ENCODE data around the gene CDH4.

CDH4 gene

GRCh38 chr20:61847420-61847748 is 595.3 kb downstream of the CDH4 start:
- CTCF ChIA-PET: no interaction called here
- TF ChIP-seq, protein P1, sequence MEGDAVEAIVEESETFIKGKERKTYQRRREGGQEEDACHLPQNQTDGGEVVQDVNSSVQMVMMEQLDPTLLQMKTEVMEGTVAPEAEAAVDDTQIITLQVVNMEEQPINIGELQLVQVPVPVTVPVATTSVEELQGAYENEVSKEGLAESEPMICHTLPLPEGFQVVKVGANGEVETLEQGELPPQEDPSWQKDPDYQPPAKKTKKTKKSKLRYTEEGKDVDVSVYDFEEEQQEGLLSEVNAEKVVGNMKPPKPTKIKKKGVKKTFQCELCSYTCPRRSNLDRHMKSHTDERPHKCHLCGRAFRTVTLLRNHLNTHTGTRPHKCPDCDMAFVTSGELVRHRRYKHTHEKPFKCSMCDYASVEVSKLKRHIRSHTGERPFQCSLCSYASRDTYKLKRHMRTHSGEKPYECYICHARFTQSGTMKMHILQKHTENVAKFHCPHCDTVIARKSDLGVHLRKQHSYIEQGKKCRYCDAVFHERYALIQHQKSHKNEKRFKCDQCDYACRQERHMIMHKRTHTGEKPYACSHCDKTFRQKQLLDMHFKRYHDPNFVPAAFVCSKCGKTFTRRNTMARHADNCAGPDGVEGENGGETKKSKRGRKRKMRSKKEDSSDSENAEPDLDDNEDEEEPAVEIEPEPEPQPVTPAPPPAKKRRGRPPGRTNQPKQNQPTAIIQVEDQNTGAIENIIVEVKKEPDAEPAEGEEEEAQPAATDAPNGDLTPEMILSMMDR (IDR thresholded peaks at IDR 0.05; ENCODE audit: insufficient read depth, low read length, missing control alignments): no peak
- no peak overlapping the region for H3K4me3 ChIP-seq (ENCODE audit: low read depth, low read length)
- DNase-seq (ENCODE audit: low read depth, low spot score): no peak
- POLR2A ChIA-PET: no interaction called here

- ChIA-PET POLR2A (no interaction called here), CTCF (interaction anchor here (0.9 kb wide), 1 partner anchor 606 kb away, joined by 3 read pairs; no protein-coding TSS in a partner anchor)
These were observed 595.9 kb downstream of the CDH4 start for GRCh38 chr20:61847986-61848385.

DNA sequence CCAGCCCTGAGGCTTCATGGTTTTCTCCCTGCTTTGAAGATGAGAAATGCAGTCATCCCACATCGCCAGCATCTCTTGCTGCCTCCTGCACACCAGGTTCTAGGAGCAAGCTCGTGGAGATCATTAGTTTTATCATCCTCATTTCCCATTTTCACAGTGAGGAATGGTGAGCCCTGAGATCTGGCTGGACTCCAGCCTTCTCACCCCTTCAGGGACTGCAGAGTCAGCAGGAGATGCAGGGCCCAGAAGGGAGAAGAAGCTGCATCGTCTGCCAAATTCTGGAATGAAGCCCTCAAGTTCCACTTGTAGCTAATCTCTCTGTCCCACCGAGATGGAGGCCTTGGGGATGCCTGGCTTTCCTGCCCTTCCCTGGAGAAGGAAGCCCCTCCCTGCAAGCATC is 596.8 kb downstream of the CDH4 start:
- no peak for DNase-seq (ENCODE audit: low read depth, low spot score)
- no peak overlapping the region for H3K4me3 ChIP-seq (ENCODE audit: low read depth, low read length)
- ChIA-PET POLR2A (no interaction called here), CTCF (interaction anchor here (0.9 kb wide), 1 partner anchor 607 kb away, joined by 3 read pairs; no protein-coding TSS in a partner anchor)
- TF ChIP-seq, protein P1 (IDR thresholded peaks at IDR 0.05; ENCODE audit: insufficient read depth, low read length, missing control alignments): no peak

More at GRCh38 chr20:61847986-61848385, 595.9 kb downstream of the CDH4 start:
- no peak for DNase-seq (ENCODE audit: low read depth, low spot score)
- TF ChIP-seq, protein P1 (IDR thresholded peaks at IDR 0.05; ENCODE audit: insufficient read depth, low read length, missing control alignments): no peak
- H3K4me3 ChIP-seq (ENCODE audit: low read depth, low read length): no peak overlapping the region

GRCh38 chr20:61849376-61849775 is 597.3 kb downstream of the CDH4 start:
- DNase-seq (ENCODE audit: low read depth, low spot score): no peak
- POLR2A ChIA-PET: no interaction called here
- CTCF ChIA-PET: no interaction called here
- TF ChIP-seq, protein P1 (IDR thresholded peaks at IDR 0.05; ENCODE audit: insufficient read depth, low read length, missing control alignments): no peak
- no peak overlapping the region for H3K4me3 ChIP-seq (ENCODE audit: low read depth, low read length)

DNA sequence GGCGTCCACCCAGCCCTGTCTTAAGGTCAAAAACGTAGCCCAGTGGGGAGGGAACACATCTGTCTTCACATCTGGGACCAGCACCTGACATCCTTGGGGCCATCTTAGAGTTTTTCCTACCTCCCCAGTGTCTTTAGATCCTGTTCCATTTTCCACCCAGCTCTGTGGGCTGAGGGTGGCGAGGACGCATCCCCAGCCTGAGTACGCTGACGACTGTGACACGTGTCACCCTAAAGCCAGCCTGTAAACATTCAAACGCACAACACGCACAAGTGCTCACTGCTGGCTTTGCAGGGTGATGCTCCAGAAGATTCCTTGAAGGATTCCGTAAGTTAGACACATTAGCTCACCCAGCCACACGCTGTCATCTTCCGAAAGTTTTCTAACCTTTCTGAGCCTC is 597.8 kb downstream of the CDH4 start:
- TF ChIP-seq, protein P1 (IDR thresholded peaks at IDR 0.05; ENCODE audit: insufficient read depth, low read length, missing control alignments): no peak
- DNase-seq (ENCODE audit: low read depth, low spot score): no peak
- H3K4me3 ChIP-seq (ENCODE audit: low read depth, low read length): no peak overlapping the region
- ChIA-PET POLR2A (no interaction called here), CTCF (no interaction called here)

GRCh38 chr20:61850457-61850856 is 598.4 kb downstream of the CDH4 start:
- POLR2A ChIA-PET: no interaction called here
- no peak overlapping the region for H3K4me3 ChIP-seq (ENCODE audit: low read depth, low read length)
- no peak for DNase-seq (ENCODE audit: low read depth, low spot score)
- CTCF ChIA-PET: no interaction called here
- TF ChIP-seq, protein P1 (IDR thresholded peaks at IDR 0.05; ENCODE audit: insufficient read depth, low read length, missing control alignments): no peak

All from AG04449 (cell line).